ENCODE results near the gene TUBA3D. TPM values are rescaled to one million over a fixed set of nuclear protein-coding genes. Genes with fewer than 3 reads are reported as not detected.

Gene TUBA3D
- total and polyA plus RNA-seq, 9 of the 15 experiments (the other 6 are each of a cell fraction or from before 2014, with no cell fraction given) = not detected

GRCh38 chr2:131492418-131493198, 16.7 kb downstream of the TUBA3D start (continued):
- TF ChIP-seq GTF3C2 (IDR thresholded peaks at IDR 0.05; ENCODE audit: borderline replicate concordance, extremely low read depth, insufficient read length) = no peak
- no peak for TF ChIP-seq CUX1 (CRISPR knock-in tag; IDR thresholded peaks at IDR 0.05)
- no peak for TF ChIP-seq POU5F1 (IDR thresholded peaks at IDR 0.05; ENCODE audit: borderline replicate concordance, low read depth, low read length, partially characterized antibody)
- no peak for TF ChIP-seq NFYB (IDR thresholded peaks at IDR 0.05; ENCODE audit: extremely low read depth, insufficient read length)
- no peak for TF ChIP-seq BRD4 (IDR thresholded peaks at IDR 0.05)
- TF ChIP-seq ZNF780A (CRISPR knock-in tag; IDR thresholded peaks at IDR 0.05) = no peak
- no peak for TF ChIP-seq ZNF609 (CRISPR knock-in tag; IDR thresholded peaks at IDR 0.05; ENCODE audit: borderline replicate concordance)
- no peak for TF ChIP-seq NR1H2 (CRISPR knock-in tag; IDR thresholded peaks at IDR 0.05)
- TF ChIP-seq SREBF1 (IDR thresholded peaks at IDR 0.05; ENCODE audit: borderline replicate concordance, low read depth, low read length) = no peak

All from K562 (cell line).